Colonic mucosa (tissue), 4 donors: ENCODE measurements around the gene FOXP1. TPM values are rescaled to one million over a fixed set of nuclear protein-coding genes. Genes with fewer than 3 reads are reported as not detected.

Experiments
- DNase-seq: peaks from one replicate; pipeline ENCODE4 v3.0.0-alpha.2; 2020
- H3K27ac ChIP-seq: fragments of 200-600 bp; one replicate; pipeline ENCODE4 v1.8.0; 2021
- H3K27me3 ChIP-seq: fragments of 200-600 bp; one replicate; pipeline ENCODE4 v1.8.0; 2021
- H3K36me3 ChIP-seq: fragments of 200-600 bp; one replicate; pipeline ENCODE4 v1.8.0; 2021
- H3K4me1 ChIP-seq: fragments of 200-600 bp; one replicate; pipeline ENCODE4 v1.8.0; 2021; ENCODE audit warnings: mild to moderate bottlenecking
- H3K4me3 ChIP-seq: fragments of 200-600 bp; one replicate; pipeline ENCODE4 v1.8.0; 2021
- H3K9ac ChIP-seq, 2 donors: one replicate each; pipeline ENCODE4 v1.7.0; 2013; ENCODE audit warnings: control low read depth in 2 of 2, low read depth in 2 of 2, low read length in 2 of 2
- H3K9me3 ChIP-seq: fragments of 200-600 bp; one replicate; pipeline ENCODE4 v1.8.0; 2021
- CTCF ChIP-seq: fragments of 200-600 bp; IDR thresholded peaks from one replicate; pipeline ENCODE4 v1.8.0; 2022; ENCODE audit warnings: antibody characterized with exemption, mild to moderate bottlenecking
- intact Hi-C: fragments of 100-400 bp; cut with DNase I; formaldehyde crosslinking; loops from one replicate; pipeline ENCODE4 v1.14.1; 2022
- total RNA-seq, 2 donors: library from RNA; stranded (reverse); fragmentation: NEBNext Ultra II Directional in 1 of 2; extraction: Animal tissue kit (Norgen Biotek cat#: 25700) in 1 of 2; gene quantifications; one replicate each; pipeline ENCODE4 v1.2.1, GENCODE V29; 2021
- donor health status: healthy.
- donor health status: DM: no; HTN: no; CAD: no.
- donor health status: DM: no; HTN: no; CAD: no.

The FOXP1 gene
- total RNA-seq, 2 donors from 2014 or later = 127 to 128 TPM

- no peak for TF ChIP-seq CTCF
- Histone ChIP-seq H3K36me3 (no peaks in the 10 kb centered on the region), H3K4me3 (no peak overlapping the region), H3K9ac (no peak overlapping the region), H3K27ac (no peak overlapping the region), H3K9me3 (no peaks in the 10 kb centered on the region), H3K4me1 (no peaks in the 10 kb centered on the region), H3K27me3 (no peaks in the 10 kb centered on the region)
- DNase-seq = no peak
- intact Hi-C loops = no loop called here
These were observed 358.4 kb downstream of the FOXP1 start for GRCh38 chr3:71225002-71225684.

GRCh38 chr3:71219744-71220638 lies 363.5 kb downstream of the FOXP1 start:
- Histone ChIP-seq H3K27ac (no peak overlapping the region), H3K4me3 (no peak overlapping the region), H3K4me1 (no peaks in the 10 kb centered on the region), H3K27me3 (no peaks in the 10 kb centered on the region), H3K9ac (no peak overlapping the region), H3K9me3 (no peaks in the 10 kb centered on the region), H3K36me3 (no peaks in the 10 kb centered on the region)
- intact Hi-C loops = no loop called here
- no peak for DNase-seq
- no peak for TF ChIP-seq CTCF

- intact Hi-C loops = no loop called here
- Histone ChIP-seq H3K9me3 (no peaks in the 10 kb centered on the region), H3K27ac (no peak overlapping the region), H3K36me3 (no peaks in the 10 kb centered on the region), H3K4me3 (no peak overlapping the region), H3K4me1 (no peaks in the 10 kb centered on the region), H3K9ac (no peak overlapping the region), H3K27me3 (no peaks in the 10 kb centered on the region)
- no peak for DNase-seq
- TF ChIP-seq CTCF = no peak
These were observed 365.0 kb downstream of the FOXP1 start for GRCh38 chr3:71218508-71218907.

- intact Hi-C loops = no loop called here
- no peak for DNase-seq
These were observed 365.8 kb downstream of the FOXP1 start for GRCh38 chr3:71217640-71218222.

More at GRCh38 chr3:71217640-71218222, 365.8 kb downstream of the FOXP1 start:
- Histone ChIP-seq H3K27ac (no peak overlapping the region), H3K4me1 (no peaks in the 10 kb centered on the region), H3K36me3 (no peaks in the 10 kb centered on the region), H3K27me3 (no peaks in the 10 kb centered on the region), H3K9ac (no peak overlapping the region), H3K9me3 (no peaks in the 10 kb centered on the region), H3K4me3 (no peak overlapping the region)
- no peak for TF ChIP-seq CTCF
